ENCODE measurements around the gene KRT17.
"Not testable (repeated sequence)": the region's sequence is repeated elsewhere in the genome, so short reads cannot be mapped to it uniquely, and the experiment has no call there.

The KRT17 gene

GRCh38 chr17:41579484-41580243 lies 44.7 kb downstream of the KRT17 start:
- no peak for DNase-seq (ENCODE audit: low read depth)
- TF ChIP-seq CTCF (conservative IDR thresholded peaks at IDR 0.05; ENCODE audit: low read depth, low read length): peak; percentile 97
- H3K4me3 ChIP-seq (ENCODE audit: low read length): peak overlapping the region; percentile 13

GRCh38 chr17:41578971-41579370 lies 45.4 kb downstream of the KRT17 start:
- H3K4me3 ChIP-seq (ENCODE audit: low read length): no peak overlapping the region
- no peak for DNase-seq (ENCODE audit: low read depth)
- no peak for TF ChIP-seq CTCF (conservative IDR thresholded peaks at IDR 0.05; ENCODE audit: low read depth, low read length)

- TF ChIP-seq CTCF (conservative IDR thresholded peaks at IDR 0.05; ENCODE audit: low read depth, low read length): no peak
- no peak overlapping the region for H3K4me3 ChIP-seq (ENCODE audit: low read length)
- DNase-seq (ENCODE audit: low read depth): no peak
Measured at GRCh38 chr17:41578538-41578937, 45.8 kb downstream of the KRT17 start.

- not testable (repeated sequence) for H3K4me3 ChIP-seq (ENCODE audit: low read length); DNase-seq (ENCODE audit: low read depth)
Measured at GRCh38 chr17:41576740-41577139, 47.6 kb downstream of the KRT17 start.

- no peak for TF ChIP-seq CTCF (conservative IDR thresholded peaks at IDR 0.05; ENCODE audit: low read depth, low read length)
- no peak for DNase-seq (ENCODE audit: low read depth)
- no peak overlapping the region for H3K4me3 ChIP-seq (ENCODE audit: low read length)
Measured at GRCh38 chr17:41575336-41575735, 49.0 kb downstream of the KRT17 start.

GRCh38 chr17:41571561-41572434 lies 52.6 kb downstream of the KRT17 start, which contains the start of gene KRT9:
Gene KRT9 (minus strand): TSS chr17:41572059. CDS start chr17:41571992, 67 bp downstream.
- no peak for TF ChIP-seq CTCF (conservative IDR thresholded peaks at IDR 0.05; ENCODE audit: low read depth, low read length)
- no peak for DNase-seq (ENCODE audit: low read depth)
- H3K4me3 ChIP-seq (ENCODE audit: low read length): no peak within 1 kb of the TSS
